ENCODE results near the gene CD69.

Gene CD69

GRCh38 chr12:9781360-9781759 lies 20.7 kb upstream of the CD69 start:
- DNase-seq (ENCODE audit: low spot score), result no peak

GRCh38 chr12:9779209-9779608 lies 18.5 kb upstream of the CD69 start:
- no peak for DNase-seq (ENCODE audit: low spot score)

GRCh38 chr12:9776781-9777180 lies 16.1 kb upstream of the CD69 start:
- no peak for DNase-seq (ENCODE audit: low spot score)

- no peak for DNase-seq (ENCODE audit: low spot score)
Observed at GRCh38 chr12:9773216-9773877, 12.6 kb upstream of the CD69 start.

GRCh38 chr12:9763025-9763424 lies 2.3 kb upstream of the CD69 start:
- no peak for DNase-seq (ENCODE audit: low spot score)

- no peak for DNase-seq (ENCODE audit: low spot score)
Observed at GRCh38 chr12:9762369-9762768, 1.7 kb upstream of the CD69 start.

GRCh38 chr12:9761419-9761781 lies 699 bp upstream of the CD69 start:
- no peak for DNase-seq (ENCODE audit: low spot score)

GRCh38 chr12:9760120-9760519 lies 581 bp downstream of the CD69 start:
- no peak for DNase-seq (ENCODE audit: low spot score)

GRCh38 chr12:9759694-9760093 lies 1.0 kb downstream of the CD69 start:
- DNase-seq (ENCODE audit: low spot score), result no peak

- no peak for DNase-seq (ENCODE audit: low spot score)
Observed at GRCh38 chr12:9758119-9758518, 2.6 kb downstream of the CD69 start.

GRCh38 chr12:9757433-9758025 lies 3.2 kb downstream of the CD69 start:
- no peak for DNase-seq (ENCODE audit: low spot score)

GRCh38 chr12:9756706-9757105 lies 4.0 kb downstream of the CD69 start:
- no peak for DNase-seq (ENCODE audit: low spot score)

GRCh38 chr12:9756170-9756569 lies 4.5 kb downstream of the CD69 start:
- DNase-seq (ENCODE audit: low spot score), result no peak

GRCh38 chr12:9755567-9755966 lies 5.1 kb downstream of the CD69 start:
- no peak for DNase-seq (ENCODE audit: low spot score)

- no peak for DNase-seq (ENCODE audit: low spot score)
Observed at GRCh38 chr12:9755035-9755434, 5.7 kb downstream of the CD69 start.

GRCh38 chr12:9754099-9754927 lies 6.4 kb downstream of the CD69 start:
- DNase-seq (ENCODE audit: low spot score), result no peak

GRCh38 chr12:9753498-9753897 lies 7.2 kb downstream of the CD69 start:
- DNase-seq (ENCODE audit: low spot score), result no peak

GRCh38 chr12:9753073-9753472 lies 7.6 kb downstream of the CD69 start:
- DNase-seq (ENCODE audit: low spot score), result no peak

GRCh38 chr12:9752145-9752933 lies 8.4 kb downstream of the CD69 start:
- no peak for DNase-seq (ENCODE audit: low spot score)

- DNase-seq (ENCODE audit: low spot score), result no peak
Observed at GRCh38 chr12:9751204-9752144, 9.2 kb downstream of the CD69 start.
